GM18498 (cell line): ENCODE results near the gene ADGRL3.
"Not testable (repeated sequence)": the region's sequence is repeated elsewhere in the genome, so short reads cannot be mapped to it uniquely, and the experiment has no call there.

Experiments
- ATAC-seq: cut with Tn5 transposase; IDR thresholded peaks from one replicate; pipeline ENCODE4 v1.9.1; 2021; ENCODE audit warnings: mild to moderate bottlenecking, moderate library complexity; ENCODE audit not compliant: unreplicated experiment

The ADGRL3 gene

DNA sequence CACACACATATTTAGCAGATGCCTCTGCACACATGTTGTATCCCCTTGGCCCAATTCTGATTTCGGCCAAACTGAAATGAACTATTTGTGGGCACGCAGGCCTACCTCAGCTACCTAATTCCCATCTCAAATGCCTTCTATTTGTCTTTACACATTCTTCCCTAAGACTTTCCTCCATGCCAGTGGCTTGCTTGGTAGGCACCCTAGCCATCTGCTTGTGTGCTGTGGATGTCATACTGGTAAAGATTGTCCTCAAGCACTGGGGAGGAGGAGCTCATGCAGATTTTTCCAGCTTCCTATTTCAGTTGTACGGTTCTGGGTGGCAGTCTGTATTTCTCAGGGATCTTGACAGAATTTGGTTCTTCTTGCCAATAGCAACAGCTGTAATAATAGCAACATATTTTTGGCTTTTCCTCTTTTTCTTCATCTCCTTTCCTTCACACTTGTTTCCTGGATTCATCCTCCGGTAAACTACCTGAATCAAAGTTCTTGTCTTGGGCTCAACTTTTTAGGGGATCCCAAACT is 514.3 kb downstream of the ADGRL3 start:
- no peak for ATAC-seq

DNA sequence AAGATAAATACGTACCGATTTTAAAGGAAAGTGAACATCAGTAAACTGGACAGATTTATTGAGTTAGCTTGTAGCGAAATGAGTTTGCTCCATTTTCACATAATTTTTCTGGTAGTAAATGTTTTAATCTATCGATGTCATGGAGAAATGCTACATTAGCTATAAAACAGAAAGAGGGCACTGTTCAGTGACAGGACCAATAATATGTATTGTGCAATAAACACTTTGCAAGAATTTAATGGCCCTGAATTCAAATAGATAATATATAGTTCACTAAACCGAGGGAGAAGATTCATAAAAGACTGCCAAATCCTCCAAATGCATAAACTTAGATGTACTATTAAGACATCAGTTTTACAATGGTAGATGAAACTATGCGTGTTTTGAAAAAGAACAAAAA is 516.3 kb downstream of the ADGRL3 start:
- no peak for ATAC-seq

DNA sequence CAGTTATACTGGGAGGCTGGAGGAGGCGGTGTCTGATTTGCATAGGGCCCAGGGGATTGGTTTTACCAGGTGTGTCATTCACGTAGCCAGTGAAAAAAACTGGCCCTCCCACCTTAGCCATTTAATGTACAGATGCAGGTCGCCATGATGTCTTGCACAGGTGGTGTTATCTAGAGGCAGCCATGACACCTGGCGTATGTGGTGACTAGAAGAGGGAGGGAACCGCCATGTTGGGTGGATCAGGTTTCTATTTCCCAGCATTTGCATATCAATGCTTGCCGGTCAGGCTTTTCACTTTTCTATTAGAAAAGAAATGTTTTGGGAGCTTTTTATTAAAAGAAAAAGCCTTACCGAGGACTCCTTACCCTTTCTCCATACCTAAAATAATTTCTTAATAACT is 523.4 kb downstream of the ADGRL3 start:
- no peak for ATAC-seq

DNA sequence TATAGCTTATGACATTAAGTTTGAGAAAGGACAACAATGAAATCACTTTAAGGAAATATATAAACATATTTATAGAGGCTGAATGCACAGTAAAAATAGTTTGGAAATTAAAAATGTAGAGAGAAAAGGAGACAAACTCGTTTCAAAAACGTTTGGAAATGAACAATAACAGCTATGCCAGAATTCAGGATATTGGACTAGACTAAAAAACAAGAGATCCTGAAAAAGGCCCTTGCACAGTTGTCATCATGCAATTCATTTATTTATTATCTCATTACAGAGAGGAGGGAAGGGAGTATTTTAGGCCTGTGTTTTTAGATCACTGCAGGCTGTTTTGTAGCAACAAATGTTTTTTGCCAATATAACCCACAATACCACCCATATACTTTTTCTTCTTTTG is 527.2 kb downstream of the ADGRL3 start:
- no peak for ATAC-seq

DNA sequence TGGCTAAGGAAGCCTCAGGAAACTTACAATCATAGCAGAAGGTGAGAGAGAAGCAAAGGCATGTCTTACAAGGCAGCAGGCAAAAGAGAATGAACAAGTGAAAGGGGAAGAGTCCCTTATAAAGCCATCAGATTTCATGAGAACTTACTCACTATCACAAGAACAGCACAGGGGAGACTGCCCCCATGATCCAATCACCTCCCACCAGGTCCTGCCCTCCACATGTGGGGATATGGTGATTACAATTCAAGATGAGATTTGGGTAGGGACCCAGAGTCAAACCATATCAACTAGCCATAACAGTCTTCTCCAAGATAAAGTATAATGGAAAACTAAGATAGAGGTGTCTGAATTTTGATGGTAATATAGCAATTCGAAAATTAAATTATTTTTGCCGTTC is 534.3 kb downstream of the ADGRL3 start:
- no peak for ATAC-seq

DNA sequence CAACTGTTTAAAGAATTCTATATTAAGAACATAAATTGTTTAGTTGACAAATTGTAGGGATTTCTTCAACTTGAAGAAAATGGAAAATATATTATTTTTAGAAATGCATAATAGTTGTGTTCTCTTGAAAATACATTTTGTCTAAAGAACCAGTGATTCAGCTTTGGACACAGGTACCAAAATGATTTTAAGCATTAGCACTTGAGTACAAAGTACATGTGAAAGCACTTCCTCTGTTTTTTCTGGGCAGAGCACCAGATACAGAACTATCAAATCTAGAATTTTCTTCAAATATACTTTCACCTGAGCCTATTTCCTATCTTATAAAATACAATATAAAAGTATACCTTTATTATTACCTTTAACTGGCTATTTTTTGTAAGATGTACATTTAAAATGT is 539.8 kb downstream of the ADGRL3 start:
- ATAC-seq, result no peak

DNA sequence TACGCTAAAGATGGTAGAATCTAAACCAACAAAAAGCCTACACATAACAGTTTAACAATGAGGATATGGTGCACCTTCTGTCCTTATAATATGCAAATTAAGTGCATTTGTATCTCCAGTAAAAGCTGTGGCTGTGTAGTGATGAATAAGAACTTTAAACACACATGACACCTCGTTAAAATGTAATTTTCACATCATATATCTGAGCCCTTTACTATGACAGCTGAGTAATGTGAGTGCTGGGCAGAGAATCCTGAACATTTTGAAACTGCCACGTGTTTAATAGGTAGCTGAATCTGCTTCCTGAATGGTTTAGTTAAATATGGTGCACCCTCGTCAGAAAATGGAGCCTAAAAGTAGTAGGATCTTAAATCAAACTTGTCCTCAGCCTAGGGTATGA is 540.8 kb downstream of the ADGRL3 start:
- ATAC-seq, result no peak

DNA sequence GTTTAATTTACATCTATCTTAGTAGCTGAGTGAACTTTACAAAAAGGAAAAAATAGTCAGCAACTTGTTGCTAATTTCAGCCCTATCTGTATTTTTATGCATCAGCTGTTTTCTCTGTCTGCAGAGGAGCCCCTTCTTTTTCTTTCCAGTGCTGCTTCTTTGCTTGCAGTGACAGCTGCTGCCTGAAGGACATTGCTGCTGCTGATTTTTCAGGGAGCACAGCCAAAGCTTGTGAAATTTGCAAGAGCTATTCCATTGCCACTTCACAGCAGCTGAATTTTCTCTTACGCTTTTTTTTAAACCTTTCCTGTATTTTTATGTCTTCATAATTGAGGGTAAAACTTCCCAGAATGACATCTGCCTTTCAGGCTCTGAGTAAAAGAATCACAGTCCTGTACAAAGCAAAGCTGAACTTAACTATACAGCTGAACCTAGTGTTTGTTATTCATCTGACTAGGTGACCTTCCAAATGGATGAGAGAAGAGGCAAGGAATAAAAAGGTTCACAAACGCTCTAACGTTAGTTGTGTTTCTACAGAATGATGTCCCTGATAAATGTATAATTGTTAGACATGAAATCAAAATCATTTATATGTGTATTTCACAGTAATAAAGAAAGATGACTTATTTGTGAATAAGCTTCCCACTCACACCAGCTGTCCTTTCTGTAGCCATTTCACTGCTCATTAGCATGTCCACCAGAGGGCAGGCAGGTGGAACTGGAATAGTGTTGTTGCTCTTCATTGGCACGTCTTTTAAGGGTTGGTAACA is 541.4 kb downstream of the ADGRL3 start:
- no peak for ATAC-seq

DNA sequence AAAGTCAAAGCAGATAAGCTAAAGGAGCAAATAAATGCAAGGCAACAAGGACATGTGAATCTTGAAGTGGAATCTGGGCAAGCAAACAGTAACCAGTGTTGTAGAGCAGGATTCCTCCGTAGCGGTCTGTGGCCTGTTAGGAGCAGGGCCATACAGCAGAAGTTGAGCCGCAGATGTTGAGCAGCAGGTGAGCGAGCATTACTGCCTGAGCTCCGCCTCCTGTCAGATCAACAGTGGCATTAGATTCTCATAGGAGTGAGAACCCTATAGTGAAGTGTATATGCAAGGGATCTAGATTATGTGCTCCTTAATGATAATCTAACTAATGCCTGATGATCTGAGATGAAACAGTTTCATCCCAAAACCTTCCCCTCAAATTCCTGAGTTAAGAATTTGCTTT is 550.7 kb downstream of the ADGRL3 start:
- no peak for ATAC-seq

DNA sequence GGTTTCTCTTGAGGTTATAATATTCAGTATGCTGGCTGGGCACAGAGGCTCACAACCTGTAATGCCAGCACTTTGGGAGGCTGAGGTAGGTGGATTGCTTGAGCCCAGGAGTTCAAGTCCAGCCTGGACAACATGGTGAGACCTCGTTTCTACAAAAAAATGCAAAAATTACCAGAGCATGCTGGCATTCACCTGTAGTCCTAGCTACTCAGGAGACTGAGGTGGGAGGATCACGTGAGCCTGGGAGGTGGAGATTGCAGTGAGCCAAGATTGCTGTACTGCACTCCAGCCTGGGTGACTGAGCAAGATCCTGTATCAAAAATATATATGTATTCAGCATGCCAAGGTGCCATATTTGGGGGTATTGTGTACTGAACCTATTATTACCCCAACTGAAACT is 552.5 kb downstream of the ADGRL3 start:
- ATAC-seq, result no peak

DNA sequence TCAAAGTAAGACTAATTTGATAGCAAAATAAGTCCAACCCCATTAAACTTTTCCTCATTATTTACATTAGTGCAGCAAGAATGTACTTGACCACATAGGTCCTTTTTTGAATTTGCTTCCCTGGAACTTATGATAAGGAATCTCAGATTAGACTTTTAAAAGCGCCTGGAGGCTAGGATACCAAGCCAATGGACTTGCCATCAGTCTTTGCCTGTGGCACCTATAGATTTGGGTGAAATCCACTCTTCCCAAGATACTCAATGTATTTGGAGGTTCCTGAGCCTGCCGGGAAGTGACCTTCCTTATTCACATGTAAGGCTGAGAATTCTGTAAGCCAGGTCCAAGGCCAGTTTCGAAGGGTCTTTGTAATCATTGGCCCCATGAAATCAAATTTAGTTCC is 553.6 kb downstream of the ADGRL3 start:
- ATAC-seq, result no peak

DNA sequence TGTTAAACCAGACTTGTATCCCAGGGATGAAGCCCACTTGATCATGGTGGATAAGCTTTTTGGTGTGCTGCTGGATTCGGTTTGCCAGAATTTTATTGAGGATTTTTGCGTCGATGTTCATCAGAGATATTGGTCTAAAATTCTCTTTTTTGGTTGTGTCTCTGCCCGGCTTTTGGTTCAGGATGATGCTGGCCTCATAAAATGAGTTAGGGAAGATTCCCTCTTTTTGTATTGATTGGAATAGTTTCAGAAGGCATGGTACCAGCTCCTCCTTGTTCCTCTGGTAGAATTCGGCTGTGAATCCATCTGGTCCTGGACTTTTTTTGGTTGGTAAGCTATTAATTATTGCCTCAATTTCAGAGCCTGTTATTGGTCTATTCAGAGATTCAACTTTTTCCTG is 556.8 kb downstream of the ADGRL3 start:
- ATAC-seq, result not testable (repeated sequence)

DNA sequence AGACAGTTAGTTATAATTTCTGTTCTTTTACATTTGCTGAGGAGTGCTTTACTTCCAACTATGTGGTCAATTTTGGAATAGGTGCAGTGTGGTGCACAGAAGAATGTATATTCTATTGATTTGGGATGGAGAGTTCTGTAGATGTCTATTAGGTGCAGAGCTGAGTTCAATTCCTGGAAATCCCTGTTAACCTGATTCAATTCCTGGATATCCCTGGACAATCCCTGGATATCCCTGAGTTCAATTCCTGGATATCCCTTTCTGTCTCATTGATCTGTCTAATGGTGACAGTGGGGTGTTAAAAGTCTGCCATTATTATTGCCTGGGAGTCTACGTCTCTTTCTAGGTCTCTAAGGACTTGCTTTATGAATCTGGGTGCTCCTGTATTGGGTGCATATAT is 557.9 kb downstream of the ADGRL3 start:
- not testable (repeated sequence) for ATAC-seq

DNA sequence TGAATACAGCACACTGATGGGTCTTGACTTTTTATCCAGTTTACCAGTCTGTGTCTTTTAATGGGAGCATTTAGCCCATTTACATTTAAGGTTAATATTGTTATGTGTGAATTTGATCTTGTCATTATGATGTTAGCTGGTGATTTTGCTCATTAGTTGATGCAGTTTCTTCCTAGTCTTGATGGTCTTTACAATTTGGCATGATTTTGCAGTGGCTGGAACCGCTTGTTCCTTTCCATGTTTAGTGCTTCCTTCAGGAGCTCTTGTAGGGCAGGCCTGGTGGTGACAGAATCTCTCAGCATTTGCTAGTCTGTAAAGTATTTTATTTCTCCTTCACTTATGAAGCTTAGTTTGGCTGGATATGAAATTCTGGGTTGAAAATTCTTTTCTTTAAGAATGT is 558.5 kb downstream of the ADGRL3 start:
- ATAC-seq, result not testable (repeated sequence)

DNA sequence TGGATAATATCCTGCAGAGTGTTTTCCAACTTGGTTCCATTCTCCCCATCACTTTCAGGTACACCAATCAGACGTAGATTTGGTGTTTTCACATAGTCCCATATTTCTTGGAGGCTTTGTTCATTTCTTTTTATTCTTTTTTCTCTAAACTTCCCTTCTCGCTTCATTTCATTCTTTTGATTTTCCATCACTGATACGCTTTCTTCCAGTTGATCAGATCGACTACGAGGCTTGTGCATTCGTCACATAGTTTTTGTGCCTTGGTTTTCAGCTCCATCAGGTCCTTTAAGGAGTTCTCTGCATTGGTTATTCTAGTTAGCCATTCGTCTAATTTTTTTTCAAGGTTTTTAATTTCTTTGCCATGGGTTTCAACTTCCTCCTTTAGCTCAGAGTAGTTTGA is 559.1 kb downstream of the ADGRL3 start:
- ATAC-seq, result not testable (repeated sequence)

DNA sequence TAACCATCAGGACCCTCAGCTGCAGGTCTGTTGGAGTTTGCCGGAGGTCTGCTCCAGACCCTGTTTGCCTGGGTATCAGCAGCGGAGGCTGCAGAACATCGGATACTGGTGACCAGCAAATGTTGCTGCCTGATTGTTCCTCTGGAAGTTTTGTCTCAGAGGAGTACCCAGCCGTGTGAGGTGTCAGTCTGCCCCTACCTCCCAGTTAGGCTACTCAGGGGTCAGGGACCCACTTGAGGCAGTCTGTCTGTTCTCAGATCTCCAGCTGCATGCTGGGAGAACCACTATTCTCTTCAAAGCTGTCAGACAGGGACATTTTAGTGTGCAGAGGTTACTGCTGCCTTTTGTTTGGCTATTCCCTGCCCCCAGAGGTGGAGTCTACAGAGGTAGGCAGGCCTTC is 559.8 kb downstream of the ADGRL3 start:
- ATAC-seq, result not testable (repeated sequence)

DNA sequence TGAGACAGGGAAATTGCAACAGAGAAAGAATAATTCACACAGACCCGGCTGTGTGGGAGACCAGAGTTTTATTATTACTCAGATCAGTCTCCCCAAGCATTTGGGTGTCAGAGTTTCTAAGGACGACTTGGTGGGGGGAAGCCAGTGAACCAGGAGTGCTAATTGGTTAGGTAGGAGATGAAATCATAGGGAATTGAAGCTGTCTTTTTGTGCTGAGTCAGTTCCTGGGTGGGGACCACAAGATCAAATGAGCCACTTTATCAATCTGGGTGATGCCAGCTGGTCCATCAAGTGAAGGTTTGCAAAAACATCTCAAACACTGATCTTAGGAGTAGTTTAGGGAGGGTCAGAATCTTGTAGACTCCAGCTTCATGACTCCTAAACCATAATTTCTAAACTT is 560.7 kb downstream of the ADGRL3 start:
- no peak for ATAC-seq

DNA sequence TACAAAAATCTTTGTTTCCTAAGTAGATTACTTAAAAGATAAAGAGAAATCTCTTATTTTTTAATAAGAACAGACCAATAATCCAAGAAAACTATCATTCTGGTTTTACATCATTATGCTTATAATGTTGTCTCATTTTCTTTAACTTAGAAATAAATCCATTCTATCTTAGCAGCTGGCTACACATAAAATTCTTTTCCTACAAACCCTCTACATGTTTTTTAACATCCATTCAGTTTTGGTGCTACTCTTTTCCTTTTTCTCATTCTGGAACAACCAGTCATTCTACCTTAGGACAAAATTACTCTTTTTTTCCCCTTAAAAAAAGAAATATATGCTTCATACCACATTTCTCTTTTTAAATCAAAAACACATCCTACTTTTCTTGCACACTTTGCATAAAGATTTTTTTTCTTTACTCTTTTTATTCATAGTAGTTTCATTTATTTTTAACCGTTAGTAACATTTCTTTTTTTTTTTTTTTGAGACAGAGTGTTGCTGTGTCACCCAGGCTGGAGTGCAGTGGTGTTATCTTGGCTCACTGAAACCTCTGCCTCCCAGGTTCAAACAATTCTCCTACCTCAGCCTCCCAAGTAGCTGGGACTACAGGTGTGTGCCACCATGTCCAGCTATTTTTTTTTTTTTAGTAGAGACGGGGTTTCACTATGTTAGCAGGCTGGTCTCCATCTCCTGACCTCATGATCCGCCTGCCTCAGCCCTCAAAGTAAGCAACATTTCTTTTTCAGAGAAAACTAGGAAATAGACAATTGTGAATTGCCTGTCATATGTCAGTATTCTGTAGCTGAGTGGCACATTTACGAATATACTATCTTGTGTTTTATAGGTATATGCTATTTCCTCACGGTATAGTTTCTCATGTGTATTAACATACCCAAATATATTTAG is 562.8 kb downstream of the ADGRL3 start:
- ATAC-seq, result no peak

DNA sequence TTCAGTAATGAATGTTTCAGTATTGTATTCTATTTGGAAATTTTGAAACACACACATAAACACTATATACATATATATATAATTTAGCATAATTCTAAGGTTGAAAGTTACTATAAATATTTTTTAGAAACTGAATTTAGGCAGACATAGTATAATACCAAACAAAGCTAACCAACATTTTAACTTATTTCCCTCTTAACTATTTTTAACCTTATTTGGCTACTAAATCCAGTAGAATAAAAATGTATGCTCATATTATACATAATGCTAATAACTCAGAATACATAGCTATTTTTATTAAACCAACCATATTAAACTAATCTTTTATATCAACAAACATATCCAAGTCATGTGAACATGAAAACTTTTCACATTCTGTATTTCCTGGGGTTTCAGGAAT is 563.6 kb downstream of the ADGRL3 start:
- no peak for ATAC-seq

DNA sequence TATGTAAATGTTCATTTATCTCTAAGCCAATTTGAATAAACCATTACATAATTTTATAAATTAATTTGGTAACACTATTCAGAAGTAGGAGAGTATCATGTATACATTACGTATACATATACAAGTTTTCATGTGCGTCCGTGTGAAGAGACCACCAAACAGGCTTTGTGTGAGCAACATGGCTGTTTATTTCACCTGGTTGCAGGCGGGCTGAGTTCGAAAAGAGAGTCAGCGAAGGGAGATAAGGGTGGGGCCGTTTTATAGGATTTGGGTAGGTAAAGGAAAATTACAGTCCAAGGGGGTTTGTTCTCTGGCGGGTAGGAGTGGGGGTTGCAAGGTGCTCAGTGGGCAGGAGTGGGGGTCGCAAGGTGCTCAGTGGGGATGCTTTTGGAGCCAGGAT is 564.0 kb downstream of the ADGRL3 start:
- not testable (repeated sequence) for ATAC-seq

DNA sequence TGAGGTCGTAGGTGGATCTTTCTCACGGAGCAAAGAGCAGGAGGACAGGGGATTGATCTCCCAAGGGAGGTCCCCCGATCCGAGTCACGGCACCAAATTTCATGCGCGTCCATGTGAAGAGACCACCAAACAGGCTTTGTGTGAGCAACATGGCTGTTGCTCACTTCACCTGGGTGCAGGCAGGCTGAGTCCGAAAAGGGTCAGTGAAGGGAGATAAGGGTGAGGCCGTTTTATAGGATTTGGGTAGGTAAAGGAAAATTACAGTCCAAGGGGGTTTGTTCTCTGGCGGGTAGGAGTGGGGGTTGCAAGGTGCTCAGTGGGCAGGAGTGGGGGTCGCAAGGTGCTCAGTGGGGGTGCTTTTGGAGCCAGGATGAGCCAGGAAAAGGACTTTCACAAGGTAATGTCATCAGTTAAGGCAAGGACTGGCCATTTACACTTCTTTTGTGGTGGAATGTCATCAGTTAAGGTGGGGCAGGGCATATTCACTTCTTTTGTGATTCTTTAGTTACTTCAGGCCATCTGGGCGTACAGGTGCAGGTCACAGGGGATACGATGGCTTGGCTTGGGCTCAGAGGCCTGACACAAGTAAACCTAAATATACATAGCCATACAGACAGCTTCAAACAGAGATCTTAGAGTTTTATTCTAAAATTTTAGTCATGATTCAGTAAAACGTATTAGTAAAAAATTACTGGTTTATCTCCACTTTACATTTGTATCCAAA is 569.5 kb downstream of the ADGRL3 start:
- ATAC-seq, result not testable (repeated sequence)
